ENCODE measurements around the gene RPA3. TPM values are rescaled to one million over a fixed set of nuclear protein-coding genes. Genes with fewer than 3 reads are reported as not detected.

Gene RPA3
- total and polyA plus RNA-seq, 2 of the 13 experiments (the other 11 are each of a cell fraction or from before 2014, with no cell fraction given) = 38.3 to 154 TPM

DNA sequence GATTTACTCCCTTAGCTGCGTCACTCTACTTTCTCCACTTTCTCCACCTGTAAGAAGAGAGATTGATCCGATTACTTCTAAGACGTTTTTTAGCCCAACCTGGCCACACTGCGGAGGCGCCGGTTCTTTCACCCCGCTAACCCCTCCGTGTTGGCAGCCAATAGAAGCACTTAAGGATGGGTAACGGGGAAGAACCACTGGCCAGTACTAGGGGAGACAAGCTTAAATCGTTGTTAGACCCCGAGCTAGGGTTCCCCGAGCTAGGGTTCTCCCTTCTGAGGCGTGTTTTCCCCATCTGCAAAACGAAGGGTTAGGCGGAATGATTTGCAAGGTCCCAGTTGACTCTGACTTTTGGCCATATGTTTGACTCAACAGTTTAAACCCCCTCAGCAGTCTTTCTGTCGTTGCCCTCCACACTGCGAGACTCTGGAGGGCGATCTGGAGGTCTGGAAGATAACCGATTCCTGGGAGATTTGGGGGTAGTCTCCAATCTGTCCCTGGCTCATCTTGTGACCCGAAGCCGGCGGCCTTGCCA lies 77.2 kb downstream of the RPA3 start (continued):
- TF ChIP-seq, protein P1, sequence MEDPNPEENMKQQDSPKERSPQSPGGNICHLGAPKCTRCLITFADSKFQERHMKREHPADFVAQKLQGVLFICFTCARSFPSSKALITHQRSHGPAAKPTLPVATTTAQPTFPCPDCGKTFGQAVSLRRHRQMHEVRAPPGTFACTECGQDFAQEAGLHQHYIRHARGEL (CRISPR knock-in tag; IDR thresholded peaks at IDR 0.05) = no peak
- TF ChIP-seq FOXP1 (IDR thresholded peaks at IDR 0.05) (no peak), FOXP1 (CRISPR knock-in tag; IDR thresholded peaks at IDR 0.05) (no peak)
- TF ChIP-seq, protein P2, sequence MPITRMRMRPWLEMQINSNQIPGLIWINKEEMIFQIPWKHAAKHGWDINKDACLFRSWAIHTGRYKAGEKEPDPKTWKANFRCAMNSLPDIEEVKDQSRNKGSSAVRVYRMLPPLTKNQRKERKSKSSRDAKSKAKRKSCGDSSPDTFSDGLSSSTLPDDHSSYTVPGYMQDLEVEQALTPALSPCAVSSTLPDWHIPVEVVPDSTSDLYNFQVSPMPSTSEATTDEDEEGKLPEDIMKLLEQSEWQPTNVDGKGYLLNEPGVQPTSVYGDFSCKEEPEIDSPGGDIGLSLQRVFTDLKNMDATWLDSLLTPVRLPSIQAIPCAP (CRISPR knock-in tag; IDR thresholded peaks at IDR 0.05; ENCODE audit: low read depth) = no peak

DNA sequence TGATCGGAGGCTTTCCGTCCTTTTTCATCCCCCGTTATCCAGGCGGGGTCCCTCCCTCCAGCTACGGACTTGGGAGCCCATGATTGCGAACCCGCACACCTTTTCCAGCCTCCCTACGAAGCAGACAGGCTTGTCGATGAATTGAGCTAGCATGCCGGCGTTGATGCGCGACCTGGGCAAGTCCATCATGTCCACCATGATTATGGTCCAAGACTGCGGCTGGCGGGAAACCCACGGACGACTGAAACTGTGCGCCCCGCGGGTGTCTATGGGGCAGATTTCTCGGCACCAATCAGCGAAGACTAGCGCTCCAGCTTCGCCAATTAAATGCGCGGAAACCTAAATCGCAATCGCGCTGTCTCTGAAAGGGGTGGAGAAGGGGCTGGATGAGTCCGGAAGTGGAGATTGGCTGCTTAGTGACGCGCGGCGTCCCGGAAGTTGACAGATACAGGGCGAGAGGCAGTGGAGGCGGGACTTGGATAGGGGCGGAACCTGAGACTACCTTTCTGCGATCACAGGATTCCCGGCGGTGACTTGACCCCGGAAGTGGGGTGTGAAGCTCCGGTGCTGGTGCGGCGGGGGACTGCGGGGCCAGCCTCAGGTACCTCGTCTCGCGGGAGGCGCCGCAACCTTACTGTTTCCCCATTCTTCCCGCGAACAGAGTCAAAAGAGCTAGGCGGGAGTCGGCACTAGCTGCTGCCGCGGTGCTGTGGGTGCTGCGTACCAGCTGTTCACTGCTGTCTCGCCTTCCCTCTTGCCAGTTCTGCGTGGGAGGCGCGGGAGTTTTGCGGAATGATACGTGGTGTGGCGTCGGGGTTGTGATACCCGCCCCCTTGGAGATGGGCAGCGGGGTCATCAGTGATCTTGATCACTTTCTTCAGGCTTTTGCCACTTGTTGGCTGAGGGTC lies 77.9 kb downstream of the RPA3 start, which contains the start of gene UMAD1:
Gene UMAD1 (plus strand): TSS at position 532 of the 908 bp plus-strand sequence. CDS start 32,620 bp downstream, outside the sequence.
- FAIRE-seq = peak; percentile 96
- intact Hi-C loops (cut with micrococcal nuclease; ENCODE audit: unreplicated experiment) = loop anchor here (1.0 to 10.0 kb wide), 3 partner anchors 73 to 216 kb away; no protein-coding TSS in a partner anchor
- TF ChIP-seq SMARCE1 (IDR thresholded peaks at IDR 0.05; ENCODE audit: borderline replicate concordance) (no peak), ZNF101 (CRISPR knock-in tag; IDR thresholded peaks at IDR 0.05; ENCODE audit: borderline replicate concordance, low read depth) (no peak), ZNF225 (CRISPR knock-in tag; IDR thresholded peaks at IDR 0.05) (no peak), ZZZ3 (CRISPR knock-in tag; IDR thresholded peaks at IDR 0.05; ENCODE audit: borderline replicate concordance) (no peak; the same call in 1 of the 2 replicates), FOXA1 (IDR thresholded peaks at IDR 0.05) (no peak), FOXA1 (CRISPR knock-in tag; IDR thresholded peaks at IDR 0.05) (peak; percentile 71), PRPF4 (IDR thresholded peaks at IDR 0.05; ENCODE audit: low read depth, low read length, poor library complexity, severe bottlenecking) (no peak)
- TF ChIP-seq, protein P3, sequence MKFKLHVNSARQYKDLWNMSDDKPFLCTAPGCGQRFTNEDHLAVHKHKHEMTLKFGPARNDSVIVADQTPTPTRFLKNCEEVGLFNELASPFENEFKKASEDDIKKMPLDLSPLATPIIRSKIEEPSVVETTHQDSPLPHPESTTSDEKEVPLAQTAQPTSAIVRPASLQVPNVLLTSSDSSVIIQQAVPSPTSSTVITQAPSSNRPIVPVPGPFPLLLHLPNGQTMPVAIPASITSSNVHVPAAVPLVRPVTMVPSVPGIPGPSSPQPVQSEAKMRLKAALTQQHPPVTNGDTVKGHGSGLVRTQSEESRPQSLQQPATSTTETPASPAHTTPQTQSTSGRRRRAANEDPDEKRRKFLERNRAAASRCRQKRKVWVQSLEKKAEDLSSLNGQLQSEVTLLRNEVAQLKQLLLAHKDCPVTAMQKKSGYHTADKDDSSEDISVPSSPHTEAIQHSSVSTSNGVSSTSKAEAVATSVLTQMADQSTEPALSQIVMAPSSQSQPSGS (CRISPR knock-in tag; IDR thresholded peaks at IDR 0.05) = peak; percentile 10; the same call in 1 of the 2 replicates
- TF ChIP-seq, protein P4, sequence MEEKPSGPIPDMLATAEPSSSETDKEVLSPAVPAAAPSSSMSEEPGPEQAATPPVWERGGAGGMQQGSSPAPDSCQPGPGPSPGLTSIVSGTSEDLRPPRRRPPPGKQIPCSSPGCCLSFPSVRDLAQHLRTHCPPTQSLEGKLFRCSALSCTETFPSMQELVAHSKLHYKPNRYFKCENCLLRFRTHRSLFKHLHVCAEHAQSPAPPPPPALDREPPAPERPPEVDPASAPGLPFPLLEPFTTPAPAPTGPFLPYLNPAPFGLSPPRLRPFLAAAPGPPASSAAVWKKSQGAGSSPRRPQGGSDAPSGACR (CRISPR knock-in tag; IDR thresholded peaks at IDR 0.05) = no peak
- TF ChIP-seq, protein P5, sequence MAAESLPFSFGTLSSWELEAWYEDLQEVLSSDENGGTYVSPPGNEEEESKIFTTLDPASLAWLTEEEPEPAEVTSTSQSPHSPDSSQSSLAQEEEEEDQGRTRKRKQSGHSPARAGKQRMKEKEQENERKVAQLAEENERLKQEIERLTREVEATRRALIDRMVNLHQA (CRISPR knock-in tag; IDR thresholded peaks at IDR 0.05) = no peak
- TF ChIP-seq, protein P6, sequence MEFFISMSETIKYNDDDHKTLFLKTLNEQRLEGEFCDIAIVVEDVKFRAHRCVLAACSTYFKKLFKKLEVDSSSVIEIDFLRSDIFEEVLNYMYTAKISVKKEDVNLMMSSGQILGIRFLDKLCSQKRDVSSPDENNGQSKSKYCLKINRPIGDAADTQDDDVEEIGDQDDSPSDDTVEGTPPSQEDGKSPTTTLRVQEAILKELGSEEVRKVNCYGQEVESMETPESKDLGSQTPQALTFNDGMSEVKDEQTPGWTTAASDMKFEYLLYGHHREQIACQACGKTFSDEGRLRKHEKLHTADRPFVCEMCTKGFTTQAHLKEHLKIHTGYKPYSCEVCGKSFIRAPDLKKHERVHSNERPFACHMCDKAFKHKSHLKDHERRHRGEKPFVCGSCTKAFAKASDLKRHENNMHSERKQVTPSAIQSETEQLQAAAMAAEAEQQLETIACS (CRISPR knock-in tag; IDR thresholded peaks at IDR 0.05) = no peak

More for the DNA sequence above, 77.9 kb downstream of the RPA3 start, which contains the start of gene UMAD1:
- H3K9ac ChIP-seq (ENCODE audit: insufficient read depth, low read depth, low read length) = peak within 1 kb of the TSS; percentile 84
- peak within 1 kb of the TSS; percentile 82 for H3K27ac ChIP-seq (ENCODE audit: extremely low read length, insufficient read depth, low read length)
- peak within 1 kb of the TSS; percentile 88 to 95 (median 94) for H3K4me3 ChIP-seq (replicated peaks in 1 of 3; ENCODE audit: insufficient read depth in 1 of 3, low read depth in 2 of 3, low read length in 3 of 3)
- CTCF ChIA-PET (ENCODE audit: low intra/inter-chr PET ratio, low total read pairs) = no interaction called here
- no peaks in the 10 kb centered on the region; a peak in 1 of 5 replicates for H3K27me3 ChIP-seq (ENCODE audit: control insufficient read depth in 1 of 2, insufficient read depth in 2 of 2, low read length in 2 of 2)
- H3K9me3 ChIP-seq (ENCODE audit: low read length) = no peaks in the 10 kb centered on the region
- peak; percentile 99 for DNase-seq (ENCODE audit: low spot score)
- 1% methylated on average over 20 of the region's 68 CpGs for WGBS (ENCODE audit: low lambda C conversion rate)
- in situ Hi-C loops (cut with HindIII; ENCODE audit: extremely low pct_ligation_motif_present, low pct_unique_long_range_greater_than_20kb) = no loop called here
- POLR2A ChIA-PET = interaction anchor here (0.8 to 1.2 kb wide), 6 partner anchors 19 to 330 kb away, joined by 3 to 4 read pairs (median 3); no protein-coding TSS in a partner anchor
- H4K20me1 ChIP-seq (ENCODE audit: insufficient read depth, low read length) = no peaks in the 10 kb centered on the region
- H3K79me2 ChIP-seq (ENCODE audit: insufficient read depth, low read length) = peaks cover 27% of the 10 kb centered on the region
- peak within 1 kb of the TSS; percentile 97 for H3K4me2 ChIP-seq (ENCODE audit: low read depth, low read length)
- peak; percentile 98 for ATAC-seq
- peak within 1 kb of the TSS; percentile 79 for H2AFZ ChIP-seq (ENCODE audit: low read length)
- peaks cover 35% of the 10 kb centered on the region for H3K4me1 ChIP-seq (ENCODE audit: insufficient read depth, low read length)
- H3K36me3 ChIP-seq (replicated peaks in 1 of 2; ENCODE audit: control insufficient read depth in 1 of 2, insufficient read depth in 2 of 2, low read length in 2 of 2) = no peaks in the 10 kb centered on the region; a peak in 1 of 5 replicates
- BruUV-seq (replicated peaks) = no TSS peak

Measured in HepG2 (cell line).